Sigmoid colon (tissue), 7 donors: ENCODE data around the gene GCHFR. TPM values are rescaled to one million over a fixed set of nuclear protein-coding genes. Genes with fewer than 3 reads are reported as not detected.
A peak's percentile ranks its signal among the peaks of the same experiment; 100 is the strongest.

Experiments used
- DNase-seq: peaks from one replicate; pipeline ENCODE4 v3.0.0-alpha.2; 2019
- H3K27ac ChIP-seq, 4 donors: fragments of 200-600 bp; sonication (generic); one replicate each; pipeline ENCODE4 v1.5.1; 2016 to 2019; ENCODE audit warnings: mild to moderate bottlenecking in 1 of 4
- H3K27me3 ChIP-seq, 3 donors: fragments of 200-600 bp; sonication (generic); one replicate each; pipeline ENCODE4 v1.5.1; 2019; ENCODE audit warnings: mild to moderate bottlenecking in 1 of 3
- H3K36me3 ChIP-seq, 4 donors: fragments of 200-600 bp; sonication (generic); one replicate each; pipeline ENCODE4 v1.5.1; 2016 to 2019
- H3K4me1 ChIP-seq, 4 donors: fragments of 200-600 bp; sonication (generic); one replicate each; pipeline ENCODE4 v1.5.1; 2017 to 2019
- H3K4me3 ChIP-seq, 4 donors: fragments of 200-600 bp; sonication (generic); one replicate each; pipeline ENCODE4 v1.5.1; 2017 to 2019; ENCODE audit warnings: mild to moderate bottlenecking in 2 of 4, moderate library complexity in 1 of 4
- H3K9me3 ChIP-seq, 4 donors: fragments of 200-600 bp in 3 of 4; sonication (generic) in 3 of 4; one replicate each; pipeline versions ENCODE4 v1.5.1 to v1.6.1; 2013 to 2019
- CTCF ChIP-seq, 4 experiments: fragments of 450-650 bp in 3 of 4; fragments of 200-600 bp in 1 of 4; IDR thresholded peaks; one replicate each; pipeline ENCODE4 v1.5.1; 2016 to 2019; ENCODE audit warnings: antibody characterized with exemption in 4 of 4, mild to moderate bottlenecking in 3 of 4, moderate library complexity in 2 of 4
- EP300 ChIP-seq, 4 donors: sonication (generic); formaldehyde crosslinking; IDR thresholded peaks; one replicate each; pipeline ENCODE4 v1.6.1; 2017; ENCODE audit warnings: antibody characterized with exemption in 4 of 4
- POLR2A ChIP-seq, 2 donors: fragments of 450-650 bp; IDR thresholded peaks; one replicate each; pipeline ENCODE4 v1.6.1; 2016; ENCODE audit warnings: antibody characterized with exemption in 2 of 2, mild to moderate bottlenecking in 2 of 2, moderate library complexity in 2 of 2
- POLR2AphosphoS5 ChIP-seq, 4 donors: sonication (generic); formaldehyde crosslinking; IDR thresholded peaks; one replicate each; pipeline ENCODE4 v1.6.1; 2017; ENCODE audit warnings: antibody characterized with exemption in 4 of 4
- WGBS, 2 donors: extraction: QIAGEN DNeasy Blood & Tissue Kit; methylation state at CpG; one replicate each; pipeline ENCODE4 v1.1.7; 2013; 5-methylcytosine and 5-hydroxymethylcytosine counted together
- intact Hi-C: fragments of 100-400 bp; cut with DNase I; formaldehyde crosslinking; loops from one replicate; pipeline ENCODE4 v1.15.1; 2023
- polyA plus RNA-seq, 3 donors: library from polyadenylated mRNA; stranded (reverse); fragments of 200-250 nt; gene quantifications; one replicate each; pipeline ENCODE4 v1.2.3, GENCODE V29; 2013
- total RNA-seq, 4 donors: library from RNA; depleted of rRNA; stranded (reverse); fragments of >200 nt; gene quantifications; one replicate each; pipeline ENCODE4 v1.1.0, GENCODE V29; 2016
- donor health status: healthy with polysubstance abuse.
- donor health status: Bipolar disorder and iron deficiency.
- donor health status: healthy.

GCHFR gene
- total and polyA plus RNA-seq, 7 donors, result 2.2 to 71.7 (median 27.8) TPM

DNA sequence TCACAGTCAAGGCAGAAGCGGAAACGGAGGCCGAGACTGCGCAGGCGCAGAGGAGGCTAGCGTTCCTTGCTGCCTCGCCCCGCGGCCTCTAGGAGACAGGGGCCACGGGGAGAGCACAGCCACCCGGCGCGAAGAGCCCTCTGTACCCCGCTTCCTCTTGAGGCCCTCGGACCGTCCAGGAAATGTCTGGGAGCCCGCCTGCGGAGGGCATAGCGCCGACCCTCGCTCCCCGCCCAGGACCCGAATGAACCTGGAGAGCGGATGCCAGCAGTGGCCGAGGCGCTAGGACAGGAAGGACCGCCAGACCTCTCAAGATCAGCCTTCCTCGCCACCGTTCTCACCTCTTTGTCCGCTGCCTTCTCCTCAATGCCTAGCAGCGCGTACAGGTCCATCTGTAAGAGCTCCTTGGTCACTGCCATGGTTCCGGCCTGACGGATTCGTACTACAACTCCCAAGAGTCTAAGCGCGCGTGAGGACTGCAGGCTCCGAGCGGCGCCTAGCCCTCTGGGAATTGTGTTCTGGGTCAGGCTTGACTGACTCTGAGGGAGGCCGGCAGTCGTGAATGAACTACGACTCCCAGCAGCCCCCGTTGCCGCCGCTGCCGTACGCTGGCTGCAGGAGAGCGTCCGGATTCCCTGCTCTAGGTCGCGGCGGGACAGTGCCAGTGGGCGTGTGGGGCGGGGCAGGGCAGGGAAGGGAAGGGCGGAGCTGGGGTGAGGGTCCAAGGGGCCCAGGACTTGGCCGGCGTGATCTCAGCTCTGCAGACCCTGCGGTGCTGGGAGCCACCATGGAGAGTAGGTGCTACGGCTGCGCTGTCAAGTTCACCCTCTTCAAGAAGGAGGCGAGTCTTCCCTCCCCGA, 43.4 kb downstream of the GCHFR start, which contains the start of the genes DNAJC17 and ZFYVE19:
Gene DNAJC17 (minus strand): TSS at position 446 of the 860 bp plus-strand sequence. CDS start 27 bp downstream, at position 419.
Gene ZFYVE19 (plus strand): TSS at position 62 of the 860 bp plus-strand sequence. CDS start 501 bp downstream, at position 563.
- TF ChIP-seq CTCF (IDR thresholded peaks at IDR 0.05), result peak in 2 of 4 experiments; percentile 17 to 19
- TF ChIP-seq POLR2AphosphoS5 (IDR thresholded peaks at IDR 0.05), result peak in 3 of 4 donors; percentile 46 to 80 (median 69)
- peak in 1 of 2 donors; percentile 42 for TF ChIP-seq POLR2A (IDR thresholded peaks at IDR 0.05)
- TF ChIP-seq EP300 (IDR thresholded peaks at IDR 0.05), result peak in 1 of 4 donors; percentile 18
- H3K36me3 ChIP-seq, result peaks cover 0 to 16% (median 3%) of the 10 kb centered on the region in 4 donors
- intact Hi-C loops, result loop anchor here (1.0 to 10.0 kb wide), 5 partner anchors 40 to 642 kb away; partner anchors contain the start of genes BUB1B, C15orf62, RAD51 and RMDN3
- peak within 1 kb of the TSS; percentile 85 to 98 (median 94) for H3K4me3 ChIP-seq
- H3K9me3 ChIP-seq, result no peaks in the 10 kb centered on the region
- 0% methylated on average over 64 of the region's 64 CpGs for WGBS, 2 donors
- DNase-seq, result peak; percentile 98
- H3K4me1 ChIP-seq, result peaks cover 0 to 26% (median 19%) of the 10 kb centered on the region in 4 donors
- no peaks in the 10 kb centered on the region for H3K27me3 ChIP-seq
- H3K27ac ChIP-seq, result peak within 1 kb of the TSS; percentile 94 to 98 (median 96)

DNA sequence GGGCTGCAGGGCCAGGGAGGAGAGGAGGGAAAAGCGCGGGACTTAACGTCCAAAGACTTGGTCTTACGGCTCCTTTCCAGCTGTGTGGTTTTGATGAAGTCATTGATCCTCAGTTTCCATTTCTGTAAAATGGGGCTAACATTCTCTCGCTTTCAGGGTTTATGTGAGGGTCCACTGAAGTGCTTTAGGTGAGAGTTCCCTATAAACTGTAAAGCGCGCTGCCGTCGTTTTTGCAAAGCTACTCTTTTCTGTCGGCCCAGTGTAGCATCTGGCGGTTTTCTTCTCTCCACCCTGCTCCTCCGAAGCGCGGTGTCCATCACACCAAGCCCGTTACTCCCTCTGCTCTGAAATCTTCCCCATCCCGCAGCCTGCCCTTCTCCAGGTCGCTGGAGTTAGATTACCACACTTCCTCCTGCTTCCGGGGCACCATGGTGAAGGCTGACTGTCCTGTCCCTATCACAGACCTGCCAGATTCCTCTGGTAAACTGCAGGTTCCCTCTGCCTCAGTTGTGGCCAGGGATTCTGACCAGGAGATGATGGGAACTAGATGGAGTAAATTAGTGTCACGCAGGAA, 44.1 kb downstream of the GCHFR start:
- peak overlapping the region; percentile 85 to 98 (median 94) for H3K4me3 ChIP-seq
- TF ChIP-seq EP300 (IDR thresholded peaks at IDR 0.05) (no peak), CTCF (IDR thresholded peaks at IDR 0.05) (no peak), POLR2AphosphoS5 (IDR thresholded peaks at IDR 0.05) (no peak), POLR2A (IDR thresholded peaks at IDR 0.05) (no peak)
- 9 to 47% methylated on average over 19 of the region's 19 CpGs for WGBS, 2 donors
- no peak for DNase-seq
- peaks cover 0 to 20% (median 4%) of the 10 kb centered on the region in 4 donors for H3K36me3 ChIP-seq
- peak overlapping the region; percentile 94 to 98 (median 96) for H3K27ac ChIP-seq
- H3K4me1 ChIP-seq, result peaks cover 0 to 26% (median 19%) of the 10 kb centered on the region in 4 donors
- H3K9me3 ChIP-seq, result no peaks in the 10 kb centered on the region
- intact Hi-C loops, result loop anchor here (1.0 to 10.0 kb wide), 5 partner anchors 41 to 643 kb away; partner anchors contain the start of genes BUB1B, C15orf62, RAD51 and RMDN3
- no peaks in the 10 kb centered on the region for H3K27me3 ChIP-seq

DNA sequence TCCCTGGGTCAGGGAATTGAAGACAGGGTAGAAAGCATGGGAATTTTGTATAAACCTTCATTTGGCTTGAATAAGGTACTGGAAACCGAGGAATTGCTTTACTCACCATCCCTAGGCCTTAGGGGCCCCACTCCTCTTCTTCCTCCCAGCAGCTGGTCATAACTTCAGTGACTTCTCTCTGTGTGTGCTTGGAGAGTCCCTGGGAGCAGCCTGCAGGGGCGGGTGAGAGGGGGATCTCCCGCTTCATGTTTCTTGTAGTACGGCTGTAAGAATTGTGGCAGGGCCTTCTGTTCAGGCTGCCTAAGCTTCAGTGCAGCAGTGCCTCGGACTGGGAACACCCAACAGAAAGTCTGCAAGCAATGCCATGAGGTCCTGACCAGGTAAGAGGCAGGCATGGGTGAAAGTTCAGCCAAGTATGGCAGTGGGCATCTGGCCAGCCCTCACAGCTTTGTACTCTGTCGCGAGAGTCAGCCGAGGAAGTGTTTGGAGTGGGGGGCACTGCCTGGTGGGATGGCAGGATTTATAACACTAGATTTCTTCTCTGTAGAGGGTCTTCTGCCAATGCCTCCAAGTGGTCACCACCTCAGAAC, 45.1 kb downstream of the GCHFR start:
- no peak overlapping the region for H3K27ac ChIP-seq
- no peak overlapping the region for H3K4me3 ChIP-seq
- WGBS, 2 donors, result 46 to 79% methylated on average over 8 of the region's 8 CpGs
- no peak for DNase-seq
- H3K9me3 ChIP-seq, result no peaks in the 10 kb centered on the region
- H3K27me3 ChIP-seq, result no peaks in the 10 kb centered on the region
- H3K4me1 ChIP-seq, result peaks cover 0 to 26% (median 19%) of the 10 kb centered on the region in 4 donors
- peaks cover 0 to 30% (median 12%) of the 10 kb centered on the region in 4 donors for H3K36me3 ChIP-seq
- TF ChIP-seq POLR2AphosphoS5 (IDR thresholded peaks at IDR 0.05) (no peak), CTCF (IDR thresholded peaks at IDR 0.05) (no peak), EP300 (IDR thresholded peaks at IDR 0.05) (no peak), POLR2A (IDR thresholded peaks at IDR 0.05) (no peak)
- intact Hi-C loops, result loop anchor here (5.0 to 10.0 kb wide), 3 partner anchors 42 to 644 kb away; partner anchors contain the start of genes BUB1B, C15orf62 and RAD51

GRCh38 chr15:40812721-40813425, 49.0 kb downstream of the GCHFR start:
- TF ChIP-seq POLR2A (IDR thresholded peaks at IDR 0.05) (no peak), CTCF (IDR thresholded peaks at IDR 0.05) (no peak), EP300 (IDR thresholded peaks at IDR 0.05) (no peak), POLR2AphosphoS5 (IDR thresholded peaks at IDR 0.05) (no peak)
- Histone ChIP-seq H3K36me3 (peaks cover 0 to 33% (median 13%) of the 10 kb centered on the region in 4 donors), H3K4me1 (peaks cover 0 to 15% (median 8%) of the 10 kb centered on the region in 4 donors), H3K9me3 (no peaks in the 10 kb centered on the region), H3K4me3 (no peak overlapping the region), H3K27me3 (no peaks in the 10 kb centered on the region), H3K27ac (no peak overlapping the region)
- no peak for DNase-seq
- 92 to 95% methylated on average over 12 of the region's 12 CpGs for WGBS, 2 donors
- intact Hi-C loops, result no loop called here
